OCI-LY1 (cell line): ENCODE measurements around the gene SEC23A.
"Not testable (repeated sequence)": the region's sequence is repeated elsewhere in the genome, so short reads cannot be mapped to it uniquely, and the experiment has no call there.

ENCODE experiments used
- H2AFZ ChIP-seq: fragments of 200-600 bp; sonication (generic), shearing (Covaris generic); 2 replicates; pipeline ENCODE4 v1.6.0; 2014; ENCODE audit warnings: antibody characterized with exemption, mild to moderate bottlenecking, low read length
- H3F3A ChIP-seq: fragments of 200-600 bp; sonication (generic), shearing (Covaris generic); 2 replicates; pipeline ENCODE4 v1.6.0; 2014; ENCODE audit warnings: mild to moderate bottlenecking, antibody characterized with exemption, low read length, moderate library complexity; ENCODE audit not compliant: insufficient read depth
- H3K27ac ChIP-seq: fragments of 200-600 bp; sonication (generic); 2 replicates; pipeline ENCODE4 v1.5.1; 2014; ENCODE audit warnings: low read length, mixed run types, mild to moderate bottlenecking, low read depth; ENCODE audit not compliant: poor library complexity, severe bottlenecking
- H3K27me3 ChIP-seq: fragments of 200-600 bp; sonication (generic); 2 replicates; pipeline ENCODE4 v1.6.0; 2014; ENCODE audit warnings: antibody characterized with exemption, mild to moderate bottlenecking, low read length, moderate library complexity; ENCODE audit not compliant: insufficient read depth
- H3K36me3 ChIP-seq: fragments of 200-600 bp; sonication (generic); 2 replicates; pipeline ENCODE4 v1.6.1; 2014; ENCODE audit warnings: mild to moderate bottlenecking, antibody characterized with exemption, low read length, moderate library complexity, mixed read lengths; ENCODE audit not compliant: insufficient read depth
- H3K4me1 ChIP-seq: fragments of 200-600 bp; sonication (generic); 2 replicates; pipeline ENCODE4 v1.5.1; 2014; ENCODE audit warnings: mild to moderate bottlenecking, low read length, moderate library complexity; ENCODE audit not compliant: insufficient read depth, severe bottlenecking
- H3K4me2 ChIP-seq: fragments of 200-600 bp; sonication (generic), shearing (Covaris generic); 2 replicates; pipeline ENCODE4 v1.6.1; 2014; ENCODE audit warnings: low read length
- H3K4me3 ChIP-seq: fragments of 200-600 bp; sonication (generic); 2 replicates; pipeline ENCODE4 v1.5.1; 2014; ENCODE audit warnings: low read length, low read depth, mild to moderate bottlenecking, mixed read lengths; ENCODE audit not compliant: poor library complexity, severe bottlenecking
- H3K79me2 ChIP-seq: fragments of 200-600 bp; shearing (Covaris generic); 2 replicates; pipeline ENCODE4 v1.6.1; 2016; ENCODE audit warnings: mixed run types, low read length, mixed read lengths; ENCODE audit not compliant: insufficient read depth
- H3K9ac ChIP-seq: fragments of 200-600 bp; sonication (generic), shearing (Covaris generic); 2 replicates; pipeline ENCODE4 v1.6.1; 2014; ENCODE audit warnings: mild to moderate bottlenecking, low read length, mixed read lengths
- H3K9me2 ChIP-seq: fragments of 200-600 bp; sonication (generic), shearing (Covaris generic); 2 replicates; pipeline ENCODE4 v1.6.1; 2014; ENCODE audit warnings: low read depth, mild to moderate bottlenecking, low read length, mixed read lengths
- H3K9me3 ChIP-seq: fragments of 200-600 bp; shearing (Covaris generic); 2 replicates; pipeline ENCODE4 v1.6.1; 2014; ENCODE audit warnings: low read length, mixed read lengths
- H4K20me1 ChIP-seq: fragments of 200-600 bp; sonication (generic), shearing (Covaris generic); 2 replicates; pipeline ENCODE4 v1.6.0; 2016; ENCODE audit warnings: mild to moderate bottlenecking, low read length; ENCODE audit not compliant: insufficient read depth
- CTCF ChIP-seq: fragments of 200-600 bp; sonication (generic), shearing (Covaris generic); IDR thresholded peaks from 2 replicates; pipeline ENCODE4 v1.5.1; 2017; ENCODE audit warnings: mild to moderate bottlenecking, antibody characterized with exemption, low read length, moderate library complexity, mixed read lengths
- EZH2 ChIP-seq: fragments of 200-600 bp; sonication (generic), shearing (Covaris generic); IDR thresholded peaks from 2 replicates; pipeline ENCODE4 v1.8.0; 2017; ENCODE audit warnings: borderline replicate concordance, mixed run types, mild to moderate bottlenecking, antibody characterized with exemption, low read length, moderate library complexity, mixed read lengths

The SEC23A gene

GRCh38 chr14:39108791-39109190, 5.8 kb upstream of the SEC23A start:
- Histone ChIP-seq H3K27me3 (no peaks in the 10 kb centered on the region), H3F3A (no peaks in the 10 kb centered on the region), H3K9ac (no peak overlapping the region), H3K4me1 (peaks cover 44% of the 10 kb centered on the region), H4K20me1 (no peaks in the 10 kb centered on the region), H3K4me2 (peak overlapping the region; percentile 71), H3K79me2 (no peaks in the 10 kb centered on the region), H3K9me3 (no peaks in the 10 kb centered on the region), H3K36me3 (no peaks in the 10 kb centered on the region), H3K27ac (peak overlapping the region; percentile 65), H2AFZ (no peak overlapping the region; the same call in 1 of the 2 replicates), H3K4me3 (no peak overlapping the region), H3K9me2 (no peaks in the 10 kb centered on the region)
- TF ChIP-seq EZH2 (no peak), CTCF (no peak)

GRCh38 chr14:39107591-39107996, 4.6 kb upstream of the SEC23A start:
- TF ChIP-seq EZH2 (no peak), CTCF (peak; percentile 65)
- Histone ChIP-seq H3K4me2 (no peak overlapping the region), H3K9me2 (no peaks in the 10 kb centered on the region), H2AFZ (no peak overlapping the region), H3K9ac (no peak overlapping the region), H3K79me2 (no peaks in the 10 kb centered on the region), H3K4me1 (peaks cover 37% of the 10 kb centered on the region), H3K36me3 (no peaks in the 10 kb centered on the region), H3K27me3 (no peaks in the 10 kb centered on the region), H3K27ac (no peak overlapping the region), H4K20me1 (no peaks in the 10 kb centered on the region), H3K9me3 (no peaks in the 10 kb centered on the region), H3K4me3 (no peak overlapping the region), H3F3A (no peaks in the 10 kb centered on the region)

GRCh38 chr14:39104078-39104801, 1.2 kb upstream of the SEC23A start:
- H3K9me2 ChIP-seq, H3K9me3 ChIP-seq, H2AFZ ChIP-seq, H3K79me2 ChIP-seq, H3K27ac ChIP-seq, H3K36me3 ChIP-seq, H4K20me1 ChIP-seq, H3F3A ChIP-seq, H3K27me3 ChIP-seq: not testable (repeated sequence)
- Histone ChIP-seq H3K4me3 (peak overlapping the region; percentile 85), H3K4me2 (peak overlapping the region; percentile 91), H3K9ac (peak overlapping the region; percentile 86), H3K4me1 (peaks cover 34% of the 10 kb centered on the region)
